GM20431 (cell line): ENCODE measurements around the gene NUTF2.
"Not testable (repeated sequence)": the region's sequence is repeated elsewhere in the genome, so short reads cannot be mapped to it uniquely, and the experiment has no call there.

Experiments
- in situ Hi-C: fragments of 300-500 bp; cut with MseI, MboI; formaldehyde crosslinking; loops from one replicate; pipeline ENCODE4 v1.15.0; 2020; ENCODE audit warnings: low sequenced_read_pairs; ENCODE audit not compliant: unreplicated experiment

Gene NUTF2

DNA sequence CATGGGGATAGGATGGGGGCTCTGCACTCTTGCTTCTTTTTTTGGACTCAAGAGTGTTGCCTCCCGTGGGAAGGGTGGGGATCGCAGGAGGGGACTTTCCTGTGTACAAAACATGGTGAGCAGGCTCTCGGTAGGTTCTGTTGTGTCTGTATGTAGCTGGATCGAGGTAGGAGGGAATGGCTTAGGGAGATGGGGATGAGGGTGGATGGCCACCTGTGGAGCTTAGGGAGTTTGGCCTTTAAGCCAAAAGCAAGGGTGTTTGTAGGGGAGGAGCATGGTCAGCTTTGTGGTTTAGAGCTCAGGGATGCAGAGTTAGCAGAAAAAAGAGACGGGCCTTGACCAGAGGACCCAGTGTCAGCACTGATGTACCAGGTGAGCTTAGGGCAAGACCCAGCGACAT lies 15.1 kb downstream of the NUTF2 start:
- in situ Hi-C loops = no loop called here

DNA sequence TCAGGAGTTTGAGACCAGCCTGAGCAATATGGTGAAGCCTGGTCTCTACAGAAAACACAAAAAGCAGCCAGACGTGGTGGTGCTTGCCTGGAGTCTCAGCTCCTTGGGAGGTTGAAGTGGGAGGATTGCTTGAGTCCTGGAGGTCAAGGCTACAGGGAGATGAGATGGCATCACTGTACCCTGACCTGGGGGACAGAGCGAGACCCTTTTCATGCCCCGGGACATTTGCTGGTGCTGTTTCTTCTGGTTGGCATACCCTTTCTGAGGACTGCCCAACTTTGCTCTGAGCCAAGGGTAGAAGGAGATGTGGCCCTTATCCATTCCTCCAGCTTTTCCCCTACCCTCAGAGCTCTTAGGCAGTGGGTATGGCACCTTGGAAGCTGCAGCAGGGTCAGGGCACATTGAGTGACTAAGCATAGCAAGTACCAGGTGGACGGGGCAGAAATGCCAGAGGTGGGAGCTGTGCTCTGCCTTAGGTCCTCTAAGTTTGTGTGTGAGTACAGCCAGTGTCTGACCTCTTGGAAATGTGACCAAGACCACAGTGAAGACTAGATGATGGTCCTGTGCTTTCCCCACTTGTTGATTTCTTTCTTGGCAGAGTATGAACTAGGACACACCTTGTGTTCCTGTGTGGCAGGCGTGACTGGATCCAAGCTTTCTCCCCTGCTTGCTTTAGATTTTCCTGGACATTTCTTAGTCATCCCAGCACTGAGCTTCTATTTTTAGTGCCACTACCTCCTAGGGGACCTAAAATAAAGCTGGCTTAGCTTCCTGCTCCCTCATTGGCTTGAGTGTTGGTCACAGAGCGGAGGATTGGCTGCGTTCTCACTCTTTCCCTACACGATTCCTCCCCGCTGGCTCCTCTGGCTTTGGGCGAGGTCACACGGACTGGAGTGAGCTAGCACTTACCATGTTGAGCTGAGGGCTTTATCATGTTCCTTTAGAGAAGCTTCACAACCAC lies 16.2 kb downstream of the NUTF2 start:
- in situ Hi-C loops = no loop called here

DNA sequence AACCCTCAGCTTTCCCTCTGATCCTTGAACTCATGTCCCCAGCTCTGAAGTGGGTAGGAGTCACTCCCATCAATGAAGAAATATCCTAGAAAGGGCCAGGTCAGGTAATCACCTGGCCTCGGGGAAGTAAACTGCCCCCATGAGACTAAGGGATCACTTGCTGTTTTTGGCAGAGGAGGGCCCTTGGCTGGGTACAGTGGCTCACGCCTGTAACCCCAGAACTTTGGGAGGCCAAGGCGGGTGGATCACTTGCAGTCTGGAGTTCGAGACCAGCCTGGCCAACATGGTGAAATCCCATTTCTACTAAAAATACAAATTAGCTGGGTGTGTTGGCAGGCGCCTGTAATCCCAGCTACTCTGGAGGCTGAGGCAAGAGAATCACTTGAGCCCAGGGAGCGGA lies 17.3 kb downstream of the NUTF2 start:
- in situ Hi-C loops = not testable (repeated sequence)

DNA sequence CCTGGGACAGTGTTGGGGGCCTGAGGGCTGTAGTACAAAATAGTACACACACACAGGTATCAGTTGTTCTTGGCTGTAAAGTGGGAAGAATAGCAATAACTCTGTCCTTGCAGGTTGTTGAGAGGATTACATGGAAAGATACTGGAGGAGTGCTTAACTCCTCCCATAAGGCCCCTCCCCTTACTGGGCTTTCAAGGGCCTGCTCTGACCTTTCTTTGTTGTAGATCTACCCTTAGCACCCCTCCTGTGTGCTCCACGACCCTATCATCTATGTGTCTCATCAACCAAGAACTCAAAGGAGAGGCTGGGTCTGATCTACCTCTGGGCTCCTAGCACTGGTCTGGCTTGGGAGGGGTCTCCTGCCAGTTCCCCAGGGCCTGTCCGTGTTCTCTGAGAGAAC lies 17.9 kb downstream of the NUTF2 start:
- in situ Hi-C loops = no loop called here

GRCh38 chr16:67865318-67865717 lies 18.6 kb downstream of the NUTF2 start:
- in situ Hi-C loops = no loop called here

GRCh38 chr16:67868290-67868689 lies 21.6 kb downstream of the NUTF2 start:
- in situ Hi-C loops = no loop called here

GRCh38 chr16:67869653-67870052 lies 22.9 kb downstream of the NUTF2 start:
- in situ Hi-C loops = no loop called here

- in situ Hi-C loops = no loop called here
These were observed 24.5 kb downstream of the NUTF2 start for GRCh38 chr16:67871256-67871655.

- in situ Hi-C loops = no loop called here
These were observed 25.4 kb downstream of the NUTF2 start for GRCh38 chr16:67872131-67872630.

DNA sequence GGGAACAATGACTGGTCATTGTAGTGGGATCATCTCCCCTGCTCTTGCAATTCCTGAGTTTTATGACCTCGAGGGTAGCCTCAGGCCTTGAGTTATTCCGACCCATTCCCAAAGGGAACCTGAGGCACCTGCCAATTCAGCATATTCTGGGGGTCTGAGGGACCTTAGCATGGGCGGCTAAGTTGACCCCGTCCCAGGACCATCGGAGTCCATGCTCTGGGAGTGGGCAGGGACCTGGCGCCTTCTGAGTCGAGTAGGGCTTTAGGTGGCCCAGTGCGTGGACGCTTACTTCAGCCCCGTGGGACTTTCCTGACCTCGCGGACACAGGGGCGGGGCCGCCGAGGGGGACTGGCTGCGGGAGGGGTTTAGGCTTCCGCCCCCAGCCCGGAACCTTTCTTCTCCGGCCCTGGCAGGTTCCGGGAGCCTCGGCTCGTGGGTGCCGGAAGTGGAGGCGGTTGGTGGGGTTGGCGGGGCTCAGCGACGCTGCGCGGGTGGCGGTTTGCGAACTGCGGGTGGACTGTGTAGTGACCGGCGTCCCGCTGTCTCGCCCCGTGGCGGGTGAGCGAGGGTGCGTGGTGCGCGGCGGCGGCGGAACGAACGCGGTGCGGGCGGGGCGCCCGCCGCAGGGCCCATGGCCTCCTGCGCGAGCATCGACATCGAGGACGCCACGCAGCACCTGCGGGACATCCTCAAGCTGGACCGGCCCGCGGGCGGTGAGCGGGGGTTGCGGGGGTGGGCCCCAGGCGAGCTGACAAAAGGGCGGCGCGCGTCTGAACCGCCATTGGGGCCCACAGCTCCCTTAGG lies 26.1 kb downstream of the NUTF2 start, which contains the start of gene EDC4:
Gene EDC4 (plus strand): TSS at position 422 of the 804 bp plus-strand sequence. CDS start 210 bp downstream, at position 632.
- in situ Hi-C loops = no loop called here

GRCh38 chr16:67873435-67874370 lies 27.0 kb downstream of the NUTF2 start:
- in situ Hi-C loops = no loop called here

- in situ Hi-C loops = no loop called here
These were observed 27.6 kb downstream of the NUTF2 start for GRCh38 chr16:67874372-67874771.

- in situ Hi-C loops = no loop called here
These were observed 30.3 kb downstream of the NUTF2 start for GRCh38 chr16:67877064-67877463.

DNA sequence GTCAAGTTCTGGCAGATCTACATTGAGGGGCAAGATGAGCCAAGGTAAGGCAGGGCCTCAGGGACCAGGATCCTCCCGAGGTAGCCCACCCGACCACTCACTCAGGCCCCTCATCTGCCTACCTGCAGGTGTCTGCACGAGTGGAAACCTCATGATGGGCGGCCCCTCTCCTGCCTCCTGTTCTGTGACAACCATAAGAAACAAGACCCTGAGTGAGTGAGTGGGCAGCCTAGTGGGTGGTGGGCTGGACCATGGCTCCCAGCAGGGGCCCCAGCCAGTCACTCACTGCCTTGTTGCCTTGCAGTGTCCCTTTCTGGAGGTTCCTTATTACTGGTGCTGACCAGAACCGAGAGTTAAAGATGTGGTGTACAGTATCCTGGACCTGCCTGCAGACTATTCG lies 31.5 kb downstream of the NUTF2 start:
- in situ Hi-C loops = no loop called here

- in situ Hi-C loops = no loop called here
These were observed 32.1 kb downstream of the NUTF2 start for GRCh38 chr16:67878846-67879245.

- in situ Hi-C loops = no loop called here
These were observed 32.7 kb downstream of the NUTF2 start for GRCh38 chr16:67879462-67879861.

GRCh38 chr16:67879936-67880335 lies 33.2 kb downstream of the NUTF2 start:
- in situ Hi-C loops = no loop called here

GRCh38 chr16:67880584-67880983 lies 33.9 kb downstream of the NUTF2 start:
- in situ Hi-C loops = no loop called here

DNA sequence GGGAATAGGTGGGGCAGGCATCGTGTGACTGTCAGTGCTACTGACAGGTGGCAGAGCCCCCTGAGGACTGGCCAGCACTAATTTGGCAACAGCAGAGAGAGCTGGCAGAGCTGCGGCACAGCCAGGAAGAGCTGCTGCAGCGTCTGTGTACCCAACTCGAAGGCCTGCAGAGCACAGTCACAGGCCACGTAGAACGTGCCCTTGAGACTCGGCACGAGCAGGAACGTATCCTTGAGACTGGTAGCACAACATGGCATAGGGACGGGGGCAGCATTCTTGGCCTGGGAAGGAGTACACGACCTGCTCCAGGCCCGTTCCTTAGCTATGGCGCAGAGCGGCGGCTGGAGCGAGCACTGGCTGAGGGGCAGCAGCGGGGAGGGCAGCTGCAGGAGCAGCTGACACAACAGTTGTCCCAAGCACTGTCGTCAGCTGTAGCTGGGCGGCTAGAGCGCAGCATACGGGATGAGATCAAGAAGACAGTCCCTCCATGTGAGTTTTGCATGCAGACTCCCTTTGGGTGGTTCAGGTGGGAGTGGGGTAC lies 35.0 kb downstream of the NUTF2 start:
- in situ Hi-C loops = no loop called here
